Endothelial cell of umbilical vein (primary cell): ENCODE results near the gene SEMA4D.

Experiments
- CTCF ChIP-seq, 2 donors: IDR thresholded peaks; 1 replicate in 1 of 2; 2 replicates in 1 of 2; pipeline ENCODE4 v1.5.1; 2011; ENCODE audit warnings: low read length in 2 of 2, mild to moderate bottlenecking in 2 of 2, moderate library complexity in 2 of 2, control low read depth in 1 of 2, inconsistent platforms in 1 of 2, low read depth in 1 of 2; ENCODE audit not compliant: insufficient read depth in 1 of 2; ENCODE audit errors: extremely low read depth in 1 of 2
- EZH2 ChIP-seq: IDR thresholded peaks from 2 replicates; pipeline ENCODE4 v1.6.1; 2012; ENCODE audit warnings: borderline replicate concordance, low read depth, mild to moderate bottlenecking, moderate library complexity, low read length, inconsistent platforms; ENCODE audit not compliant: severe bottlenecking
- MAX ChIP-seq: IDR thresholded peaks from 2 replicates; pipeline ENCODE4 v1.6.1; 2011; ENCODE audit not compliant: insufficient read depth, insufficient read length
- POLR2A ChIP-seq: IDR thresholded peaks from 2 replicates; pipeline ENCODE4 v1.6.1; 2012; ENCODE audit warnings: low read depth, mild to moderate bottlenecking, control low read depth, low read length
- POLR2AphosphoS5 ChIP-seq: IDR thresholded peaks from 2 replicates; pipeline ENCODE4 v1.6.1; 2012; ENCODE audit warnings: low read depth, mild to moderate bottlenecking, control low read depth, low read length, moderate library complexity; ENCODE audit not compliant: insufficient read depth

- TF ChIP-seq CTCF (IDR thresholded peaks at IDR 0.05; ENCODE audit: extremely low read depth in 1 of 2, insufficient read depth in 1 of 2, low read depth in 1 of 2, low read length in 2 of 2): no peak
- TF ChIP-seq MAX: no peak
- TF ChIP-seq EZH2: no peak
- TF ChIP-seq POLR2A: no peak
- no peak for TF ChIP-seq POLR2AphosphoS5
Observed at GRCh38 chr9:89447416-89447815, 50.5 kb downstream of the SEMA4D start.
